ENCODE measurements around the gene VLDLR.

DNA sequence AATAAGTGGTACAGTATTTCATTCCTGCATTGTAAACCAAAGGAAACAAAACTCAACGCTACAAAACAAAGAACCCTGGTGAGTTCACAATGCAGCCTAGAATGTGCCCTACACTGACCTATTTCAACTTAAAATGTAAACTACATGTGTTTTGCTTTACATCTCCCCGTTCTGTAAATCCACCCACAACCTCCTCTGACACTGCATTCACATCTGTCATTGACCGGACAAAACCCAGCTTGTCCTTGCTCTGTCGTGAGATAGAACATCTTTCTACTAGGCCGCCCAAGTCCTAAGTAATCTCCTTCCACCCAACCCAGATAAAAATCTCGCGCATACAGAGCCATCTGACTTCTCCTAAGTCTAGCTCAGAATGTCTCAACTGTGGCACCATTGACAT is 6.1 kb upstream of the VLDLR start:
- TF ChIP-seq, protein P1, sequence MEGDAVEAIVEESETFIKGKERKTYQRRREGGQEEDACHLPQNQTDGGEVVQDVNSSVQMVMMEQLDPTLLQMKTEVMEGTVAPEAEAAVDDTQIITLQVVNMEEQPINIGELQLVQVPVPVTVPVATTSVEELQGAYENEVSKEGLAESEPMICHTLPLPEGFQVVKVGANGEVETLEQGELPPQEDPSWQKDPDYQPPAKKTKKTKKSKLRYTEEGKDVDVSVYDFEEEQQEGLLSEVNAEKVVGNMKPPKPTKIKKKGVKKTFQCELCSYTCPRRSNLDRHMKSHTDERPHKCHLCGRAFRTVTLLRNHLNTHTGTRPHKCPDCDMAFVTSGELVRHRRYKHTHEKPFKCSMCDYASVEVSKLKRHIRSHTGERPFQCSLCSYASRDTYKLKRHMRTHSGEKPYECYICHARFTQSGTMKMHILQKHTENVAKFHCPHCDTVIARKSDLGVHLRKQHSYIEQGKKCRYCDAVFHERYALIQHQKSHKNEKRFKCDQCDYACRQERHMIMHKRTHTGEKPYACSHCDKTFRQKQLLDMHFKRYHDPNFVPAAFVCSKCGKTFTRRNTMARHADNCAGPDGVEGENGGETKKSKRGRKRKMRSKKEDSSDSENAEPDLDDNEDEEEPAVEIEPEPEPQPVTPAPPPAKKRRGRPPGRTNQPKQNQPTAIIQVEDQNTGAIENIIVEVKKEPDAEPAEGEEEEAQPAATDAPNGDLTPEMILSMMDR (IDR thresholded peaks at IDR 0.05): no peak
- no peak for TF ChIP-seq POLR2A (IDR thresholded peaks at IDR 0.05)
